ENCODE measurements around the gene POLD1. TPM values are rescaled to one million over a fixed set of nuclear protein-coding genes. Genes with fewer than 3 reads are reported as not detected.

Gene POLD1
- 48.9 to 76.4 TPM (median 72.2 TPM) in 5 replicates for total RNA-seq (2022; extraction: Qiagen RNA extraction; ENCODE audit: low read depth)

DNA sequence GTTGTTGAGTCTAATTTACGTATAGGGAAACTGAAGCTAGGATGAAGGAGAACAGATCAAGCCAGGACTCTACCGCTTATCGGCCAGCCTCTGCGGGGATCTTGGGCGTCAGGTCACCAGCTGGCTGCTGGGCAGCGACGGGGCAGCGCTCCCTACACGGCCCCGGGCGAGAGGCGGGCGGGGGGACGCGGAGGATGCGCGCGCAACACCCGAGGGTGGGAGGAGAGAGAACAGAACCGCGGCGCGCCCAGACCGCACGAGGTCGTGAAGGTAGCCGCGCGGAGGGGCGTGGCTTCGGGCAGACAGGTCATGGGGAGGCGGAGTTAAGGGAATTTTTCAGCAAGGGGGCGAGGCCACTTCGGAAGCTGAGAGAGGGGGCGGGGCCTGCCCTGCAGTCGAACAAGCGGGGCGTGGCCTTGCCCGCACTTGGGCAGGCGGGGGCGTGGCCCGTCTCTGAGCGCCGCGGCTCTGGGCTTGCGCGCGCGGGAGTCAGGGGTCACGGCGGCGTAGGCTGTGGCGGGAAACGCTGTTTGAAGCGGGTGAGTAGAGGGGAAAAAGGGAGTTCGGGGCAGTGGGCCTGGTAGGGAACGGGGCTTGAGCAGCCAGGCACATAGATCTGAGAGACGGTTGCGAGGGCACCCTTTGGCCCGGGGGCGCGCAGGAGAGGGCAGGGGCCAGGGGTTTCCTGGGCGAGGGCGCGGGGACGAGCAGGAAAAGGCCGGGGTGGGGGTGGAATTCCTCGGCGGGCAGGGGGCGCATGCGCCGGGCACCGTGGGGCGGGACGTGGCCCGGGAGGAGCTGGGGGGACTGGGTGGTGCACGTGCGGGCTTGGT, at the start of gene POLD1:
Gene POLD1, plus strand, starts transcription at position 496 of the 833 bp plus-strand sequence. CDS start 14,505 bp downstream, outside the sequence.

DNA sequence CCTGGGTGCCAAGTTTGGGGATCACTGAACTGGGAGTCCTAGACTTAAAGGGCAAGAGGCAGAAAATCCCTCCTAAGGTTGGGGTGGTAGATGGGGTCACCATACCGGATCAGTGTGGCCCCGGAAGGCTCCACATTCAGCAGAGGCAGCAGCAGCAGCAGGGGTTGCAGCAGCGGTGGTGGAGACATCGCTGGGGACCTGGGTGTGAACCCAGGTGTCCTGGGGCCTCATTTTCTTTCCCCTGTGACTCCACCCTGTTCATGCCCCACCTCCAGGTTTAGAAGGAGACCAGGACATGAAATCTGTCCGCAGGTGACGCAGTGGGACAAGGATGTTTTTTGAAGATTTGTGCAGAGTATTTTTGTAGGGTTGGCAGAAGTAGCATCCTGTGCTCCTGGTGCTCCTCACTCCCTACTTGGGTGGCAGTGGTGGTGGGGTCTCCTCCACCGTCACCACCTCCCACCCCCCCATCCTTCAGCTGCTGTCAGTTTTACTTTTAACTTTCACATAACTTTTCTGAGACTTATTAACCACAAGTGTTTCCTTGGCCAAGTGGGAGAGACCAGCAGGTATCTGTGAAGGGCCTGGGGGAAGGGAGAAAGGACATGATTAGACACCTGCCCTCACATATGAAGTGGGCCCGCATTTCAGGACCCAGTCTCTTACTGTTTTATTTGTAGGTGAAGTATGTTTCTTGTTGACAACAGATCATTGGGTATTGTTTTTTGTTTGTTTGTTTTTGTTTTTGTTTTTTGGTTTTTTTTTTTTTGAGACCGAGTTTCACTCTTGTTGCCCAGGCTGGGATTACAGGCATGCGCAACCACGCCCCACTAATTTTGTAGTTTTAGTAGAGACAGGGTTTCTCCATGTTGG, 18.5 kb upstream of the POLD1 start, which contains the start of gene NAPSA:
Gene NAPSA, minus strand, starts transcription at position 206 of the 873 bp plus-strand sequence. Its CDS starts 18 bp downstream, at position 188.

GRCh38 chr19:50376166-50377050, 7.7 kb upstream of the POLD1 start, which contains the start of gene NR1H2:
Gene NR1H2 (plus strand): TSS chr19:50376457. CDS start chr19:50377606, 1,149 bp downstream.

GRCh38 chr19:50418176-50419021, 34.3 kb downstream of the POLD1 start, which contains the start of gene SPIB:
Gene SPIB (plus strand): TSS chr19:50418938. CDS start chr19:50418963, 25 bp downstream.

GRCh38 chr19:50432221-50433028, 48.3 kb downstream of the POLD1 start, which contains the start of gene MYBPC2:
Gene MYBPC2 (plus strand): TSS chr19:50432892. CDS start chr19:50432954, 62 bp downstream.

Other genes starting within 250 kb of the POLD1 start
- not detected in 5 replicates for gene IZUMO2, start 221.1 kb upstream of the POLD1 start, total RNA-seq (2022; extraction: Qiagen RNA extraction; ENCODE audit: low read depth)
- gene MYH14, start 180.7 kb upstream of the POLD1 start, total RNA-seq (2022; extraction: Qiagen RNA extraction; ENCODE audit: low read depth), result 4.4 to 7.0 TPM (median 6.4 TPM) in 5 replicates
- gene KCNC3, start 55.0 kb upstream of the POLD1 start, total RNA-seq (2022; extraction: Qiagen RNA extraction; ENCODE audit: low read depth), result 0.95 to 1.5 TPM (median 1.4 TPM) in 5 replicates
- gene NAPSA, start 18.7 kb upstream of the POLD1 start, total RNA-seq (2022; extraction: Qiagen RNA extraction; ENCODE audit: low read depth), result 0.58 to 1.5 TPM (median 1.1 TPM) in 5 replicates
- gene NR1H2, start 7.9 kb upstream of the POLD1 start, total RNA-seq (2022; extraction: Qiagen RNA extraction; ENCODE audit: low read depth), result 58.1 to 82.4 TPM (median 78.4 TPM) in 5 replicates
- 0.10 to 0.34 TPM (median 0.15 TPM) in 4 of 5 replicates, not detected in the other for gene SPIB, start 34.6 kb downstream of the POLD1 start, total RNA-seq (2022; extraction: Qiagen RNA extraction; ENCODE audit: low read depth)
- 0.03 TPM in 1 of 5 replicates, not detected in the others for gene MYBPC2, start 48.5 kb downstream of the POLD1 start, total RNA-seq (2022; extraction: Qiagen RNA extraction; ENCODE audit: low read depth)
- 107 to 155 TPM (median 150 TPM) in 5 replicates for gene EMC10, start 92.2 kb downstream of the POLD1 start, total RNA-seq (2022; extraction: Qiagen RNA extraction; ENCODE audit: low read depth)
- 1.6 to 2.2 TPM (median 2.0 TPM) in 5 replicates for gene GARIN5A, start 92.5 kb downstream of the POLD1 start, total RNA-seq (2022; extraction: Qiagen RNA extraction; ENCODE audit: low read depth)
- 58.0 to 82.0 TPM (median 80.2 TPM) in 5 replicates for gene JOSD2, start 126.8 kb downstream of the POLD1 start, total RNA-seq (2022; extraction: Qiagen RNA extraction; ENCODE audit: low read depth)
- not detected in 5 replicates for gene ASPDH, start 129.6 kb downstream of the POLD1 start, total RNA-seq (2022; extraction: Qiagen RNA extraction; ENCODE audit: low read depth)
- gene LRRC4B, start 184.1 kb downstream of the POLD1 start, total RNA-seq (2022; extraction: Qiagen RNA extraction; ENCODE audit: low read depth), result 0.32 to 0.97 TPM (median 0.50 TPM) in 5 replicates